ENCODE measurements around the gene TRAPPC1.

DNA sequence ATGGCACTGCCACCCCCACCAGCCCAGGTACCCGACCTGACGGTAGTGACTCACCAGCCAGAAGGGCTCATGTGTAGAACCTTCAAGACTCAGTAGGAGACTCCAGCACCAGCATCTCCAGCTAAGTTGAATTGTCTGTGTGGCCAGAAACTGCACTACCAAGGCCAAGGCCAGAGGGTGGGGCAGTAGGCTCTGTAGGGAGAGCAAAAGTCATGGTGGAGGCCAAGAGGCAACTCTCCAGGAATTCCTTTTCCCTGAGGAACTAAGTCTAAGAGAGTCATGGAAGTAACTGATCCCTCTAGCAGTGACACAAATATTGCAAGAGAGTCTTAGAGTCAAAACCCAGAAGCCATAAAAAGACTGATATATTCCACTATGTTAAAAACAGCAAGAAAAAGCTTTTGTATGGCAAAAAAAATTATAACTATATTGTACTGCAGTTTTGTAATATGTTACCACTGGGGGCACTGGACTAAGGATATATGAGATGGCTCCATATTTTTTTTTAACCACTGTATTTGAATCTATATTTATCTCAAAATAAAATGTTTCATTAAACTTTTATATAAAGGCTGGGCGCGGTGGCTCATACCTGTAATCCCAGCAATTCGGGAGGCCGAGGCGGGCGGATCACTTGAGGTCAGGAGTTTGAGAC, 40.5 kb upstream of the TRAPPC1 start:
- TF ChIP-seq EZH2 (IDR thresholded peaks at IDR 0.05; ENCODE audit: low read length, unreplicated experiment) (no peak), EZH2phosphoT487 (IDR thresholded peaks at IDR 0.05; ENCODE audit: borderline replicate concordance, low read length) (no peak)
- TF ChIP-seq, protein P1, sequence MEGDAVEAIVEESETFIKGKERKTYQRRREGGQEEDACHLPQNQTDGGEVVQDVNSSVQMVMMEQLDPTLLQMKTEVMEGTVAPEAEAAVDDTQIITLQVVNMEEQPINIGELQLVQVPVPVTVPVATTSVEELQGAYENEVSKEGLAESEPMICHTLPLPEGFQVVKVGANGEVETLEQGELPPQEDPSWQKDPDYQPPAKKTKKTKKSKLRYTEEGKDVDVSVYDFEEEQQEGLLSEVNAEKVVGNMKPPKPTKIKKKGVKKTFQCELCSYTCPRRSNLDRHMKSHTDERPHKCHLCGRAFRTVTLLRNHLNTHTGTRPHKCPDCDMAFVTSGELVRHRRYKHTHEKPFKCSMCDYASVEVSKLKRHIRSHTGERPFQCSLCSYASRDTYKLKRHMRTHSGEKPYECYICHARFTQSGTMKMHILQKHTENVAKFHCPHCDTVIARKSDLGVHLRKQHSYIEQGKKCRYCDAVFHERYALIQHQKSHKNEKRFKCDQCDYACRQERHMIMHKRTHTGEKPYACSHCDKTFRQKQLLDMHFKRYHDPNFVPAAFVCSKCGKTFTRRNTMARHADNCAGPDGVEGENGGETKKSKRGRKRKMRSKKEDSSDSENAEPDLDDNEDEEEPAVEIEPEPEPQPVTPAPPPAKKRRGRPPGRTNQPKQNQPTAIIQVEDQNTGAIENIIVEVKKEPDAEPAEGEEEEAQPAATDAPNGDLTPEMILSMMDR (conservative IDR thresholded peaks at IDR 0.05; ENCODE audit: low read depth, low read length) = peak; percentile 32; the same call in 1 of the 2 replicates
